Measurements from ENCODE around the gene HFE.

HFE gene

DNA sequence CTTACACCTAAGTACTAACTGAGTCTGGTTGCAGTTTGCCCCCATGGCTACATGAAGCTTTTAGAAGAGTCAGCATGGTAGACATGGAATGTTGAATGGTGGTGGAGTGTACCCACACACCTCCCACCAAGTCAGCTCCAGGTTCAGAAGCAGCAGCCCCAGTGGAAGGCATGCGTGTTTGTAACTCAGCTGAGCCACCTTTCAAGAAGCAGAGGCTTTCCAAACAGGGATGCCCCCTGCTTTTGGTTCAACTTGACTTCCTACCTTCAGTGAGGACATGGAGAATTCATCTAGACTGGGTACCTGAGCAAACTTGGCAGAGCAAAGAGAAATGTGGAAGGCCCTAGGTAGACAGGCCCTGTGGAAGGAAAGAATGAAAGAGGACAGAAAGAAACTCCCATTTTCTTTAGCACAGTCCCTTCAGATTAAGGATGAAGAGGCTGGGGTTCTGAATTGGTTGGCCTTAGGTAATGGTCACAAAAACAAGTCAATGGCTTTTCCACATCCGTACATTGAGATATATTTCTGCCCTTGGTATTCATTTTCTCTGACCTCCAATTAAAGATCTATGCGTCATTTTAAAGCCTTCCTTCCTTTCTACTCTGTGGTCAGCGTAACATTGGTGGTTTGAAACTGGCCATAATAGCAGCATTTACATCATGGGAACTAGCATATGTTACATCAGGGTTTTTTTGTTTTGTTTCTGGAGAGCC lies 53.2 kb downstream of the HFE start:
- DNase-seq = no peak

DNA sequence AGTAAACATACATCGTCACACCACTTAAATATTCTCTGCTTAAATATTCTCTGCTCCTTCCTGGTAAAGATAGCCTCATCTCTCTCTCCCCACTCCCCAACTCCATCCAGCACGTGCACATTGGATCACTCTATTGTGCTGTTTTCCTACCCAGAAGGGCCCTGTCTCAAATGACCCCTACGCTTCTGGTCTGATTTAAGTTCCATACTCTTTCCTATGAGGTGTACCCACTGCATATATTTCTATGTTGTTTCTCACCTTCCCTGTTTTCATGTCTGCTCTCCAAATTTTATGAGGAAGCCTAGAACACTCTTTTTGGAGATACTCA lies 53.7 kb downstream of the HFE start:
- DNase-seq = no peak

DNA sequence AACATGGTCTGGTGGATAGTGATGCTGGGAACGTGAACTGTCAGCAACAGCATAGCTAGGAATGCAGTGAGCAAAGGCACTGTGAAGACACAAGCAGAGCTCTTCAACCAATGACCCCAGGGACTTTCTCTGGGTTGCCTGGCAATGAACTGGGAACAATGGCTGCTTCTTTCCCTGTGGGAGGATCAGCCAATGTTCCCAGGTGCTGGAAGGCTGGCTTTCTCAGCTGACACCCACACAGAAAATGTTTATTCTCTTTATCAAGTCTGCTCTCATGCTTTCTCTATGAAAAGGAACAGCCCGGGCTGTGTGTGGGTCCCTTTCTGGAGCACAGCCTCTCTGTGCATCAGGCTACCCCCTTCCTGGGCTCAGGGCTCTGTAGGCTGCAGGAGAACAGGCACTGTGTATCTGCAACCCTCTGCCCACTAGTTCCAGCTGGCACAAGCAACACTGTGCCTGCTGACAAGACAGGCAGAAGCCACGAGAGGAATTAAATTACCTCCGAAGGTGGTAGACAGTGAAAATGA lies 54.2 kb downstream of the HFE start:
- DNase-seq = no peak

DNA sequence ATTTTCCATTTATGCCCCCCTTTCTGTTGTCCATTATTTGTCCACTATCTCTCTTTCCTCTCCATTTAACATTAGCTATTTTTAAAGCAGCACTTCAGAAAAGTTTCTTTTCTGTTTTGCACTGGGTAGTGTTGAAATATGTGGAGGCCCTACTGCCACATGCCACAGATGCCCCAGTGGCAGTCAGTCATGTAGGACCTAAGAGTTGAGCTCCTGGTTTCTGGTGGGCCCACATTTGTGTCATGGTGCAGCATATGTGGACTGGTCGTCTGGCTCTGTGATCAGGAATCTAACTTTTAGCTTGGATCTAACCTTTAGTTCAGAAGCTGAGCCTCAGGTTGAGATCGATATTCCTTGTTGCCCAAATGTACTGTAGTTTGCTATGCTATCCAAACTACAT lies 54.8 kb downstream of the HFE start:
- DNase-seq = no peak

Data from stimulated activated CD4-positive, alpha-beta T cell treated with anti-CD3 and anti-CD28 coated beads, Interleukin-1b, Interleukin-23, amount 100 ng/mL, for 48 hours (primary cell).